H1 (cell line): ENCODE results near the gene LDAH. TPM values are rescaled to one million over a fixed set of nuclear protein-coding genes. Genes with fewer than 3 reads are reported as not detected.

ENCODE experiments used
- CTCF ChIA-PET: fragments of 300-600 bp; sonication (Branson Sonifier 250); formaldehyde crosslinking; loops from one replicate; lab custom pipeline; 2021; ENCODE audit not compliant: partially characterized antibody; lab: Charles Lee
- POLR2A ChIA-PET: fragments of 300-600 bp; sonication (Branson Sonifier 250); formaldehyde crosslinking; loops from one replicate; lab custom pipeline; 2021; ENCODE audit warnings: inconsistent platforms; ENCODE audit not compliant: partially characterized antibody; lab: Charles Lee
- DNase-seq, 2 experiments: peaks; one replicate each; pipeline versions ENCODE4 v3.0.0 to v3.0.0-alpha.2; 2010 to 2022; ENCODE audit warnings: low spot score in 2 of 2, low read depth in 1 of 2, mixed read lengths in 1 of 2
- FAIRE-seq: peaks from 2 replicates; lab custom pipeline; 2011; peaks lifted over from hg19 to GRCh38; lab: Jason Lieb, UNC
- H2AFZ ChIP-seq: 2 replicates; pipeline ENCODE4 v1.8.1; 2012; ENCODE audit warnings: low read length, inconsistent platforms
- H2AK5ac ChIP-seq: 2 replicates; pipeline ENCODE4 v1.6.1; 2013; ENCODE audit warnings: low read depth, low read length
- H2BK120ac ChIP-seq: replicated peaks from 2 replicates; pipeline ENCODE3; 2013; ENCODE audit warnings: low read depth, low read length, inconsistent platforms
- H2BK12ac ChIP-seq: 2 replicates; pipeline ENCODE4 v1.6.1; 2013; ENCODE audit warnings: low read depth, low read length
- H2BK15ac ChIP-seq: 2 replicates; pipeline ENCODE4 v1.6.1; 2013; ENCODE audit warnings: low read length
- H2BK20ac ChIP-seq: 2 replicates; pipeline ENCODE4 v1.6.1; 2013; ENCODE audit warnings: low read length
- H2BK5ac ChIP-seq: 2 replicates; pipeline ENCODE4 v1.6.1; 2013; ENCODE audit warnings: low read depth, low read length
- H3K14ac ChIP-seq: 2 replicates; pipeline ENCODE4 v1.6.1; 2013; ENCODE audit warnings: inconsistent platforms; ENCODE audit not compliant: insufficient read length
- H3K18ac ChIP-seq: 2 replicates; pipeline ENCODE4 v1.6.1; 2013; ENCODE audit warnings: low read length; ENCODE audit errors: extremely low read depth
- H3K23ac ChIP-seq: 2 replicates; pipeline ENCODE4 v1.6.1; 2013; ENCODE audit warnings: inconsistent platforms; ENCODE audit not compliant: insufficient read length
- H3K23me2 ChIP-seq: 2 replicates; pipeline ENCODE4 v1.6.1; 2013; ENCODE audit warnings: low read depth, low read length
- H3K27ac ChIP-seq: 2 replicates; pipeline ENCODE4 v1.6.1; 2011; ENCODE audit warnings: low read depth, low read length, inconsistent platforms
- H3K27me3 ChIP-seq, 4 experiments: replicated peaks in 1 of 4; 1 replicate in 1 of 4; 2 replicates in 3 of 4; pipeline versions ENCODE4 v1.6.1 to v1.8.1; 2011 to 2013; ENCODE audit warnings: low read length in 3 of 4, mild to moderate bottlenecking in 3 of 4, inconsistent platforms in 2 of 4, mixed read lengths in 2 of 4, moderate library complexity in 1 of 4; ENCODE audit not compliant: control insufficient read depth in 3 of 4, insufficient read depth in 3 of 4; ENCODE audit errors: extremely low read depth in 1 of 4
- H3K36me3 ChIP-seq, 4 experiments: 2 replicates each; pipeline versions ENCODE4 v1.6.1 to v1.8.1; 2011 to 2013; ENCODE audit warnings: mild to moderate bottlenecking in 4 of 4, low read length in 3 of 4, moderate library complexity in 2 of 4, control low read depth in 1 of 4, inconsistent platforms in 1 of 4; ENCODE audit not compliant: insufficient read depth in 4 of 4, control insufficient read depth in 2 of 4
- H3K4ac ChIP-seq: replicated peaks from 2 replicates; pipeline ENCODE3; 2013; ENCODE audit warnings: low read length, low read depth, mixed read lengths, inconsistent platforms; ENCODE audit not compliant: insufficient read length
- H3K4me1 ChIP-seq, 4 experiments: replicated peaks in 1 of 4; 1 replicate in 1 of 4; 2 replicates in 3 of 4; pipeline versions ENCODE4 v1.6.1 to v1.8.1; 2011 to 2013; ENCODE audit warnings: low read length in 3 of 4, inconsistent platforms in 2 of 4, mixed read lengths in 1 of 4; ENCODE audit not compliant: insufficient read depth in 4 of 4, control insufficient read depth in 3 of 4
- H3K4me2 ChIP-seq, 2 experiments: 2 replicates each; pipeline versions ENCODE4 v1.6.1 to v1.8.1; 2011 to 2013; ENCODE audit warnings: low read depth in 2 of 2, low read length in 2 of 2, control low read depth in 1 of 2, inconsistent platforms in 1 of 2, mild to moderate bottlenecking in 1 of 2; ENCODE audit not compliant: insufficient read depth in 1 of 2
- H3K4me3 ChIP-seq, 4 experiments: fragments of 200-600, 300-600 bp in 1 of 4; sonication (generic), shearing (Covaris generic), sonication (Bioruptor Twin) in 1 of 4; 2 replicates each; pipeline versions ENCODE4 v1.5.1 to v1.8.1; 2011 to 2016; ENCODE audit warnings: low read length in 4 of 4, low read depth in 3 of 4, control low read depth in 2 of 4, inconsistent platforms in 2 of 4, mild to moderate bottlenecking in 2 of 4, mixed read lengths in 1 of 4, moderate library complexity in 1 of 4; ENCODE audit not compliant: insufficient read depth in 2 of 4; ENCODE audit errors: extremely low read depth in 1 of 4
- H3K56ac ChIP-seq: replicated peaks from 2 replicates; pipeline ENCODE3; 2013; ENCODE audit warnings: low read depth, mild to moderate bottlenecking, mixed read lengths, low read length, inconsistent platforms; ENCODE audit not compliant: insufficient read length
- H3K79me1 ChIP-seq: 2 replicates; pipeline ENCODE4 v1.6.1; 2013; ENCODE audit warnings: low read depth, low read length, control low read depth
- H3K79me2 ChIP-seq, 2 experiments: 2 replicates each; pipeline versions ENCODE4 v1.6.1 to v1.8.1; 2012 to 2013; ENCODE audit warnings: low read length in 2 of 2, mild to moderate bottlenecking in 2 of 2, inconsistent platforms in 1 of 2; ENCODE audit not compliant: insufficient read depth in 2 of 2, control insufficient read depth in 1 of 2
- H3K9ac ChIP-seq, 4 experiments: replicated peaks in 1 of 4; 1 replicate in 1 of 4; 2 replicates in 3 of 4; pipeline versions ENCODE4 v1.6.1 to v1.8.1; 2011 to 2013; ENCODE audit warnings: low read depth in 3 of 4, low read length in 3 of 4, control low read depth in 2 of 4, mild to moderate bottlenecking in 2 of 4, moderate library complexity in 2 of 4, inconsistent platforms in 1 of 4; ENCODE audit errors: extremely low read depth in 1 of 4
- H3K9me3 ChIP-seq, 2 experiments: 2 replicates each; pipeline versions ENCODE4 v1.6.1 to v1.8.1; 2012 to 2013; ENCODE audit warnings: mild to moderate bottlenecking in 2 of 2, moderate library complexity in 2 of 2, control low read depth in 1 of 2, inconsistent platforms in 1 of 2, low read depth in 1 of 2, low read length in 1 of 2, mixed read lengths in 1 of 2; ENCODE audit not compliant: insufficient read depth in 2 of 2
- H4K20me1 ChIP-seq, 2 experiments: replicated peaks in 1 of 2; 2 replicates each; pipeline versions ENCODE3 to v1.8.1; 2011 to 2013; ENCODE audit warnings: inconsistent platforms in 2 of 2, low read length in 2 of 2, mild to moderate bottlenecking in 1 of 2; ENCODE audit not compliant: insufficient read depth in 2 of 2, control insufficient read depth in 1 of 2
- H4K5ac ChIP-seq: 2 replicates; pipeline ENCODE4 v1.6.1; 2013; ENCODE audit warnings: low read length, low read depth, mixed read lengths, inconsistent platforms; ENCODE audit not compliant: insufficient read length
- H4K8ac ChIP-seq: 2 replicates; pipeline ENCODE4 v1.8.0; 2013; ENCODE audit warnings: mild to moderate bottlenecking, moderate library complexity, low read length, inconsistent platforms; ENCODE audit not compliant: insufficient read depth; ENCODE audit errors: extremely low read depth
- H4K91ac ChIP-seq: replicated peaks from 2 replicates; pipeline ENCODE3; 2013; ENCODE audit warnings: low read length, mixed read lengths, inconsistent platforms; ENCODE audit not compliant: insufficient read length
- CBX5 ChIP-seq: fragments of 300-800, 300-1000 bp; sonication (generic); IDR thresholded peaks from 2 replicates; pipeline ENCODE4 v1.7.1; 2016; ENCODE audit warnings: antibody characterized with exemption, low read length, low read depth
- CHD2 ChIP-seq: IDR thresholded peaks from 2 replicates; pipeline ENCODE4 v1.6.1; 2012; ENCODE audit warnings: low read length, improper control_type of control experiment
- CTCF ChIP-seq, 3 experiments: IDR thresholded peaks; 1 replicate in 2 of 3; 2 replicates in 1 of 3; pipeline versions ENCODE4 v1.5.1 to v1.6.1; 2011; ENCODE audit warnings: low read length in 3 of 3, mild to moderate bottlenecking in 3 of 3, inconsistent platforms in 2 of 3, low read depth in 1 of 3, moderate library complexity in 1 of 3; ENCODE audit not compliant: insufficient read depth in 1 of 3; ENCODE audit errors: control extremely low read depth in 1 of 3
- E2F6 ChIP-seq: IDR thresholded peaks from 2 replicates; pipeline ENCODE4 v1.6.1; 2012; ENCODE audit warnings: inconsistent platforms
- EGR1 ChIP-seq: IDR thresholded peaks from 2 replicates; pipeline ENCODE4 v1.6.1; 2011; ENCODE audit warnings: low read depth, low read length, borderline replicate concordance
- KDM4A ChIP-seq: IDR thresholded peaks from one replicate; pipeline ENCODE4 v1.7.1; 2012; ENCODE audit warnings: low read depth, mild to moderate bottlenecking, moderate library complexity, low read length, inconsistent platforms; ENCODE audit not compliant: severe bottlenecking
- KDM5A ChIP-seq: fragments of 200-600 bp; IDR thresholded peaks from 2 replicates; pipeline ENCODE4 v1.7.1; 2012; ENCODE audit warnings: mild to moderate bottlenecking, low read length, inconsistent platforms, mixed read lengths
- MAX ChIP-seq: IDR thresholded peaks from 2 replicates; pipeline ENCODE4 v1.6.1; 2012; ENCODE audit warnings: inconsistent platforms
- POU5F1 ChIP-seq: IDR thresholded peaks from 2 replicates; pipeline ENCODE4 v1.6.1; 2011; ENCODE audit warnings: low read depth, mild to moderate bottlenecking, low read length, moderate library complexity
- RBBP5 ChIP-seq: IDR thresholded peaks from 2 replicates; pipeline ENCODE4 v1.7.1; 2012; ENCODE audit warnings: low read depth, mild to moderate bottlenecking, inconsistent platforms, low read length, moderate library complexity, borderline replicate concordance
- TAF7 ChIP-seq: optimal IDR thresholded peaks from 2 replicates; pipeline ENCODE3; 2011; ENCODE audit warnings: low read depth, mild to moderate bottlenecking, inconsistent platforms, low read length, moderate library complexity, borderline replicate concordance
- WGBS, 2 experiments: shearing (Covaris generic) in 1 of 2; methylation state at CpG; one replicate each; pipeline versions ENCODE4 v1.1.6 to v1.1.7; 2013 to 2015; ENCODE audit warnings: low lambda C conversion rate in 2 of 2, mixed read lengths in 2 of 2, inconsistent platforms in 1 of 2, low coverage in 1 of 2, missing lambda C conversion rate in 1 of 2; ENCODE audit not compliant: insufficient replicate concordance in 2 of 2, insufficient coverage in 1 of 2, insufficient read length in 1 of 2; ENCODE audit errors: extremely low coverage in 1 of 2, missing lambda C conversion rate in 1 of 2; 5-methylcytosine and 5-hydroxymethylcytosine counted together
- polyA plus RNA-seq, 7 experiments: library from polyadenylated mRNA; depleted of rRNA in 3 of 7; stranded (reverse) in 5 of 7; unstranded in 2 of 7; fragments of >200 nt in 5 of 7; fragments of 200-250 nt in 2 of 7; gene quantifications; 1 replicate in 5 of 7; 2 replicates in 1 of 7; 4 replicates in 1 of 7; pipeline versions ENCODE4 v1.2.1 to v1.2.3, GENCODE V29; 2011 to 2013; ENCODE audit warnings: missing spikeins in 2 of 7, mixed read lengths in 2 of 7
- total RNA-seq: library from RNA; stranded (reverse); fragmentation: NEBNext Ultra II Directional; extraction: Animal tissue kit (Norgen Biotek cat#: 25700); gene quantifications from 2 replicates; pipeline ENCODE4 v1.2.1, GENCODE V29; 2021

LDAH gene
- total and polyA plus RNA-seq, 2 of the 8 experiments (the other 6 are each of a cell fraction or from before 2014, with no cell fraction given) = 10.9 to 26.3 TPM

GRCh38 chr2:20855456-20855855 lies 32.6 kb upstream of the LDAH start:
- Histone ChIP-seq H3K27ac (no peak overlapping the region), H2BK15ac (no peak overlapping the region), H3K4me2 (no peak overlapping the region), H3K4me1 (no peaks in the 10 kb centered on the region), H4K20me1 (no peaks in the 10 kb centered on the region), H3K79me2 (no peaks in the 10 kb centered on the region; a peak in 1 of 4 replicates), H2AK5ac (no peak overlapping the region), H2AFZ (no peak overlapping the region), H3K18ac (no peak overlapping the region), H3K56ac (no peak overlapping the region), H2BK20ac (no peak overlapping the region), H2BK5ac (no peak overlapping the region), H3K9ac (no peak overlapping the region), H4K91ac (no peak overlapping the region), H3K23ac (no peak overlapping the region), H3K9me3 (peaks cover 3 to 13% of the 10 kb centered on the region in 2 experiments; a peak in 2 of 4 replicates), H3K4me3 (no peak overlapping the region), H2BK120ac (no peak overlapping the region), H2BK12ac (no peak overlapping the region), H3K27me3 (peaks cover 0 to 1% (median 0%) of the 10 kb centered on the region in 4 experiments; a peak in 2 of 7 replicates), H4K5ac (no peak overlapping the region), H3K79me1 (no peaks in the 10 kb centered on the region), H3K36me3 (no peaks in the 10 kb centered on the region), H3K4ac (no peak overlapping the region), H3K14ac (no peak overlapping the region), H4K8ac (no peak overlapping the region), H3K23me2 (no peaks in the 10 kb centered on the region; the same call in 1 of the 2 replicates)
- CTCF ChIA-PET = no interaction called here
- 77% methylated on average over 4 of the region's 4 CpGs; no CpG with 5 or more reads in 1 of the 2 experiments for WGBS, 2 experiments
- no peak for FAIRE-seq
- no peak for DNase-seq
- POLR2A ChIA-PET = interaction anchor here (0.8 kb wide), 1 partner anchor 77 kb away, joined by 3 read pairs; no protein-coding TSS in a partner anchor
- TF ChIP-seq KDM4A = no peak
- TF ChIP-seq EGR1 = no peak
- no peak for TF ChIP-seq CHD2
- TF ChIP-seq MAX = no peak
- TF ChIP-seq CTCF (IDR thresholded peaks at IDR 0.05; ENCODE audit: control extremely low read depth in 1 of 3, insufficient read depth in 1 of 3, low read depth in 1 of 3, low read length in 3 of 3) = no peak
- TF ChIP-seq KDM5A = no peak
- no peak for TF ChIP-seq E2F6
- TF ChIP-seq RBBP5 = no peak
- TF ChIP-seq POU5F1 = no peak
- TF ChIP-seq TAF7 = no peak
- no peak for TF ChIP-seq CBX5
